Measurements from ENCODE around the gene NEIL1. TPM values are rescaled to one million over a fixed set of nuclear protein-coding genes. Genes with fewer than 3 reads are reported as not detected.
A peak's percentile ranks its signal among the peaks of the same experiment; 100 is the strongest.
"Not testable (repeated sequence)": the region's sequence is repeated elsewhere in the genome, so short reads cannot be mapped to it uniquely, and the experiment has no call there.

Gene NEIL1
- total RNA-seq, 1 donor from 2014 or later: 3.7 TPM

- Mint-ChIP-seq H3K27me3 (peaks cover 5% of the 10 kb centered on the region), H3K36me3 (ENCODE audit: low read depth) (no peaks in the 10 kb centered on the region), H3K27ac (no peak overlapping the region), H3K9me3 (no peaks in the 10 kb centered on the region), H3K4me3 (no peak overlapping the region), H3K4me1 (no peaks in the 10 kb centered on the region)
- DNase-seq: no peak
- intact Hi-C loops (cut with micrococcal nuclease): no loop called here
Observed at GRCh38 chr15:75321711-75322110, 25.1 kb upstream of the NEIL1 start.

- Mint-ChIP-seq H3K27me3 (peaks cover 3% of the 10 kb centered on the region), H3K9me3 (no peaks in the 10 kb centered on the region), H3K4me3 (no peak overlapping the region), H3K36me3 (ENCODE audit: low read depth) (no peaks in the 10 kb centered on the region), H3K4me1 (no peaks in the 10 kb centered on the region), H3K27ac (no peak overlapping the region)
- intact Hi-C loops (cut with micrococcal nuclease): no loop called here
- DNase-seq: no peak
Observed at GRCh38 chr15:75325922-75326321, 20.9 kb upstream of the NEIL1 start.

GRCh38 chr15:75327005-75327404 is 19.8 kb upstream of the NEIL1 start:
- H3K9me3 Mint-ChIP-seq: no peaks in the 10 kb centered on the region
- no peak overlapping the region for H3K4me3 Mint-ChIP-seq
- intact Hi-C loops (cut with micrococcal nuclease): no loop called here
- H3K4me1 Mint-ChIP-seq: no peaks in the 10 kb centered on the region
- H3K27me3 Mint-ChIP-seq: peaks cover 2% of the 10 kb centered on the region
- peak; percentile 57 for DNase-seq
- H3K36me3 Mint-ChIP-seq (ENCODE audit: low read depth): no peaks in the 10 kb centered on the region
- H3K27ac Mint-ChIP-seq: no peak overlapping the region

- intact Hi-C loops (cut with micrococcal nuclease): no loop called here
Observed at GRCh38 chr15:75327491-75327890, 19.3 kb upstream of the NEIL1 start.

GRCh38 chr15:75328493-75329314 is 18.1 kb upstream of the NEIL1 start:
- no peak for DNase-seq
- H3K27ac Mint-ChIP-seq: no peak overlapping the region
- no peaks in the 10 kb centered on the region for H3K4me1 Mint-ChIP-seq
- H3K36me3 Mint-ChIP-seq (ENCODE audit: low read depth): no peaks in the 10 kb centered on the region
- H3K9me3 Mint-ChIP-seq: no peaks in the 10 kb centered on the region
- H3K4me3 Mint-ChIP-seq: no peak overlapping the region
- intact Hi-C loops (cut with micrococcal nuclease): no loop called here
- H3K27me3 Mint-ChIP-seq: peaks cover 3% of the 10 kb centered on the region

More at GRCh38 chr15:75327491-75327890, 19.3 kb upstream of the NEIL1 start:
- no peaks in the 10 kb centered on the region for H3K9me3 Mint-ChIP-seq
- no peak overlapping the region for H3K4me3 Mint-ChIP-seq
- H3K27me3 Mint-ChIP-seq: peaks cover 3% of the 10 kb centered on the region
- H3K36me3 Mint-ChIP-seq (ENCODE audit: low read depth): no peaks in the 10 kb centered on the region
- no peak overlapping the region for H3K27ac Mint-ChIP-seq
- DNase-seq: no peak
- no peaks in the 10 kb centered on the region for H3K4me1 Mint-ChIP-seq

GRCh38 chr15:75329571-75329970 is 17.3 kb upstream of the NEIL1 start:
- Mint-ChIP-seq H3K4me3 (no peak overlapping the region), H3K27ac (no peak overlapping the region), H3K27me3 (peaks cover 3% of the 10 kb centered on the region), H3K36me3 (ENCODE audit: low read depth) (no peaks in the 10 kb centered on the region), H3K9me3 (no peaks in the 10 kb centered on the region), H3K4me1 (no peaks in the 10 kb centered on the region)
- no peak for DNase-seq
- intact Hi-C loops (cut with micrococcal nuclease): no loop called here

- H3K27me3 Mint-ChIP-seq; H3K36me3 Mint-ChIP-seq (ENCODE audit: low read depth); intact Hi-C loops (cut with micrococcal nuclease): not testable (repeated sequence)
Observed at GRCh38 chr15:75332093-75332492, 14.7 kb upstream of the NEIL1 start.

GRCh38 chr15:75333654-75334419 is 13.0 kb upstream of the NEIL1 start:
- H3K27ac Mint-ChIP-seq; H3K27me3 Mint-ChIP-seq; intact Hi-C loops (cut with micrococcal nuclease); H3K4me3 Mint-ChIP-seq; H3K9me3 Mint-ChIP-seq; DNase-seq; H3K36me3 Mint-ChIP-seq (ENCODE audit: low read depth): not testable (repeated sequence)
- H3K4me1 Mint-ChIP-seq: peaks cover 14% of the 10 kb centered on the region

More at GRCh38 chr15:75332093-75332492, 14.7 kb upstream of the NEIL1 start:
- peak; percentile 53 for DNase-seq
- H3K4me1 Mint-ChIP-seq: peaks cover 14% of the 10 kb centered on the region
- not testable (repeated sequence) for H3K9me3 Mint-ChIP-seq, H3K27ac Mint-ChIP-seq, H3K4me3 Mint-ChIP-seq

GRCh38 chr15:75335313-75335704 is 11.5 kb upstream of the NEIL1 start:
- Mint-ChIP-seq H3K36me3 (ENCODE audit: low read depth) (peaks cover 4% of the 10 kb centered on the region), H3K4me3 (peak overlapping the region; percentile 98), H3K4me1 (peaks cover 14% of the 10 kb centered on the region), H3K9me3 (no peaks in the 10 kb centered on the region), H3K27me3 (peaks cover 3% of the 10 kb centered on the region), H3K27ac (peak overlapping the region; percentile 97)
- no peak for DNase-seq
- intact Hi-C loops (cut with micrococcal nuclease): no loop called here

- intact Hi-C loops (cut with micrococcal nuclease): no loop called here
- Mint-ChIP-seq H3K4me1 (peaks cover 14% of the 10 kb centered on the region), H3K9me3 (no peaks in the 10 kb centered on the region), H3K4me3 (peak within 1 kb of the TSS; percentile 98), H3K36me3 (ENCODE audit: low read depth) (peaks cover 4% of the 10 kb centered on the region), H3K27ac (peak within 1 kb of the TSS; percentile 97), H3K27me3 (peaks cover 3% of the 10 kb centered on the region)
- peak; percentile 96 for DNase-seq
Observed at GRCh38 chr15:75335705-75336355, 11.0 kb upstream of the NEIL1 start, which contains the start of gene COMMD4. Gene COMMD4 (plus strand): TSS chr15:75336063. CDS start chr15:75336090, 27 bp downstream.

GRCh38 chr15:75338661-75339240 is 8.1 kb upstream of the NEIL1 start:
- peaks cover 6% of the 10 kb centered on the region for H3K36me3 Mint-ChIP-seq (ENCODE audit: low read depth)
- H3K4me1 Mint-ChIP-seq: peaks cover 14% of the 10 kb centered on the region
- no peaks in the 10 kb centered on the region for H3K9me3 Mint-ChIP-seq
- intact Hi-C loops (cut with micrococcal nuclease): no loop called here
- H3K27me3 Mint-ChIP-seq: no peaks in the 10 kb centered on the region
- DNase-seq: no peak
- no peak overlapping the region for H3K27ac Mint-ChIP-seq
- no peak overlapping the region for H3K4me3 Mint-ChIP-seq

- no peak overlapping the region for H3K27ac Mint-ChIP-seq
- intact Hi-C loops (cut with micrococcal nuclease): no loop called here
- no peak overlapping the region for H3K4me3 Mint-ChIP-seq
- H3K36me3 Mint-ChIP-seq (ENCODE audit: low read depth): peaks cover 8% of the 10 kb centered on the region
- H3K4me1 Mint-ChIP-seq: peaks cover 14% of the 10 kb centered on the region
- no peak for DNase-seq
- H3K27me3 Mint-ChIP-seq: no peaks in the 10 kb centered on the region
- H3K9me3 Mint-ChIP-seq: no peaks in the 10 kb centered on the region
Observed at GRCh38 chr15:75339531-75340240, 7.2 kb upstream of the NEIL1 start.

GRCh38 chr15:75342221-75342620 is 4.6 kb upstream of the NEIL1 start:
- DNase-seq: no peak
- Mint-ChIP-seq H3K27ac (no peak overlapping the region), H3K4me1 (peaks cover 5% of the 10 kb centered on the region), H3K27me3 (peaks cover 18% of the 10 kb centered on the region), H3K36me3 (ENCODE audit: low read depth) (peaks cover 8% of the 10 kb centered on the region), H3K4me3 (no peak overlapping the region), H3K9me3 (no peaks in the 10 kb centered on the region)
- intact Hi-C loops (cut with micrococcal nuclease): no loop called here

Measured in activated CD4-positive, alpha-beta T cell treated with anti-CD3 and anti-CD28 coated beads, Interleukin-2, amount 10 ng/mL, durations not matched to agents 24 days and 14 days (primary cell).